ENCODE results near the gene TASP1. TPM values are rescaled to one million over a fixed set of nuclear protein-coding genes. Genes with fewer than 3 reads are reported as not detected.

TASP1 gene
- total RNA-seq, 1 experiment from 2014 or later: 9.5 TPM

- H3K27me3 Mint-ChIP-seq (ENCODE audit: low read depth): no peaks in the 10 kb centered on the region; the same call in 1 of the 2 replicates
- Histone ChIP-seq H2BK15ac (ENCODE audit: low read depth, low read length) (no peak overlapping the region), H2AK5ac (ENCODE audit: insufficient read length, low read length) (no peak overlapping the region), H2BK5ac (ENCODE audit: insufficient read length, low read length) (no peak overlapping the region), H3K4me2 (ENCODE audit: insufficient read depth, insufficient read length, low read length) (no peak overlapping the region), H3K9me3 (ENCODE audit: control insufficient read depth, low read depth, low read length) (no peaks in the 10 kb centered on the region), H3K23ac (ENCODE audit: insufficient read length, low read depth, low read length) (no peak overlapping the region), H3T11ph (ENCODE audit: low read length) (no peak overlapping the region), H3K79me2 (ENCODE audit: insufficient read depth, low read length) (no peaks in the 10 kb centered on the region), H2AFZ (ENCODE audit: low read length) (no peak overlapping the region), H3K14ac (ENCODE audit: insufficient read depth, low read length) (no peak overlapping the region), H3K27me3 (ENCODE audit: insufficient read depth, low read length) (no peaks in the 10 kb centered on the region), H2BK12ac (ENCODE audit: insufficient read length, low read depth, low read length) (no peak overlapping the region), H3K79me1 (ENCODE audit: insufficient read depth, low read depth, low read length, poor library complexity, severe bottlenecking) (no peaks in the 10 kb centered on the region), H3K4me1 (ENCODE audit: insufficient read depth, low read length) (peaks cover 4% of the 10 kb centered on the region; the same call in 1 of the 2 replicates), H4K91ac (ENCODE audit: insufficient read length, low read depth, low read length) (no peak overlapping the region), H3K18ac (ENCODE audit: insufficient read length, low read depth, low read length) (no peak overlapping the region), H3K27ac (ENCODE audit: insufficient read length, low read depth, low read length) (no peak overlapping the region), H3K56ac (ENCODE audit: insufficient read length, low read depth, low read length) (no peak overlapping the region), H4K8ac (replicated peaks; ENCODE audit: insufficient read length, low read depth, low read length) (no peak overlapping the region), H3K23me2 (ENCODE audit: insufficient read length, low read depth, low read length, poor library complexity, severe bottlenecking) (no peaks in the 10 kb centered on the region), H4K20me1 (ENCODE audit: control insufficient read depth, insufficient read depth, insufficient read length) (no peaks in the 10 kb centered on the region), H3K9ac (ENCODE audit: extremely low read depth, insufficient read length, low read length) (no peak overlapping the region), H3K4ac (ENCODE audit: low read depth, low read length) (no peak overlapping the region), H2BK120ac (ENCODE audit: low read depth, low read length, poor library complexity, severe bottlenecking) (no peak overlapping the region), H2BK20ac (ENCODE audit: low read depth, low read length, poor library complexity, severe bottlenecking) (no peak overlapping the region), H4K5ac (ENCODE audit: insufficient read length, low read depth, low read length) (no peak overlapping the region)
- no peaks in the 10 kb centered on the region; a peak in 2 of 7 replicates for H3K36me3 Mint-ChIP-seq (ENCODE audit: insufficient read depth in 1 of 3, low read depth in 3 of 3)
- H3K4me1 Mint-ChIP-seq: peaks cover 3 to 15% of the 10 kb centered on the region in 2 experiments
- no peak for DNase-seq
- no peaks in the 10 kb centered on the region; a peak in 1 of 5 replicates for H3K9me3 Mint-ChIP-seq
- H3K27ac Mint-ChIP-seq: no peak overlapping the region; a peak in 1 of 7 replicates
- no peak for TF ChIP-seq CTCF (conservative IDR thresholded peaks at IDR 0.05)
- H3K4me3 Mint-ChIP-seq: no peak overlapping the region
- no CpG with 5 or more reads among the region's 9 CpGs for WGBS (ENCODE audit: extremely low coverage, insufficient read length, low lambda C conversion rate)
Measured at GRCh38 chr20:13341737-13342393, 296.9 kb downstream of the TASP1 start.

Measured in H9 (cell line).